ENCODE measurements around the gene CRABP1. TPM values are rescaled to one million over a fixed set of nuclear protein-coding genes. Genes with fewer than 3 reads are reported as not detected.

Gene CRABP1
- total RNA-seq, 2 donors from 2014 or later: not detected

GRCh38 chr15:78312536-78312935 is 27.6 kb upstream of the CRABP1 start:
- H3K27me3 Mint-ChIP-seq: peaks cover 14% of the 10 kb centered on the region
- no peak for ATAC-seq (replicated peaks)
- no peaks in the 10 kb centered on the region for H3K36me3 Mint-ChIP-seq (ENCODE audit: low read depth)
- no peaks in the 10 kb centered on the region for H3K4me1 Mint-ChIP-seq
- no peaks in the 10 kb centered on the region for H3K9me3 Mint-ChIP-seq
- no peak overlapping the region for H3K27ac Mint-ChIP-seq
- no peak overlapping the region for H3K4me3 Mint-ChIP-seq

GRCh38 chr15:78312957-78313356 is 27.2 kb upstream of the CRABP1 start:
- Mint-ChIP-seq H3K9me3 (no peaks in the 10 kb centered on the region), H3K4me1 (no peaks in the 10 kb centered on the region), H3K27me3 (peaks cover 13% of the 10 kb centered on the region), H3K4me3 (no peak overlapping the region), H3K36me3 (ENCODE audit: low read depth) (no peaks in the 10 kb centered on the region), H3K27ac (no peak overlapping the region)
- ATAC-seq (replicated peaks): no peak

GRCh38 chr15:78313383-78313782 is 26.8 kb upstream of the CRABP1 start:
- no peaks in the 10 kb centered on the region for H3K9me3 Mint-ChIP-seq
- H3K4me3 Mint-ChIP-seq: no peak overlapping the region
- H3K4me1 Mint-ChIP-seq: no peaks in the 10 kb centered on the region
- no peak overlapping the region for H3K27ac Mint-ChIP-seq
- peaks cover 11% of the 10 kb centered on the region for H3K27me3 Mint-ChIP-seq
- ATAC-seq (replicated peaks): no peak
- no peaks in the 10 kb centered on the region for H3K36me3 Mint-ChIP-seq (ENCODE audit: low read depth)

GRCh38 chr15:78314181-78314581 is 26.0 kb upstream of the CRABP1 start:
- no peaks in the 10 kb centered on the region for H3K36me3 Mint-ChIP-seq (ENCODE audit: low read depth)

GRCh38 chr15:78315686-78316282 is 24.4 kb upstream of the CRABP1 start:
- H3K9me3 Mint-ChIP-seq: no peaks in the 10 kb centered on the region
- H3K4me3 Mint-ChIP-seq: no peak overlapping the region
- H3K27ac Mint-ChIP-seq: no peak overlapping the region
- no peak for ATAC-seq (replicated peaks)
- H3K4me1 Mint-ChIP-seq: no peaks in the 10 kb centered on the region
- no peaks in the 10 kb centered on the region for H3K36me3 Mint-ChIP-seq (ENCODE audit: low read depth)
- H3K27me3 Mint-ChIP-seq: peaks cover 8% of the 10 kb centered on the region

More at GRCh38 chr15:78314181-78314581, 26.0 kb upstream of the CRABP1 start:
- no peak for ATAC-seq (replicated peaks)
- H3K27me3 Mint-ChIP-seq: peaks cover 11% of the 10 kb centered on the region
- no peak overlapping the region for H3K4me3 Mint-ChIP-seq
- no peaks in the 10 kb centered on the region for H3K4me1 Mint-ChIP-seq
- no peaks in the 10 kb centered on the region for H3K9me3 Mint-ChIP-seq
- H3K27ac Mint-ChIP-seq: no peak overlapping the region

GRCh38 chr15:78316283-78317083 is 23.7 kb upstream of the CRABP1 start:
- H3K4me1 Mint-ChIP-seq: no peaks in the 10 kb centered on the region
- H3K4me3 Mint-ChIP-seq: no peak overlapping the region
- no peaks in the 10 kb centered on the region for H3K36me3 Mint-ChIP-seq (ENCODE audit: low read depth)
- peaks cover 8% of the 10 kb centered on the region for H3K27me3 Mint-ChIP-seq
- H3K9me3 Mint-ChIP-seq: no peaks in the 10 kb centered on the region
- ATAC-seq (replicated peaks): no peak
- H3K27ac Mint-ChIP-seq: no peak overlapping the region

GRCh38 chr15:78317145-78317836 is 22.9 kb upstream of the CRABP1 start:
- no peak overlapping the region for H3K27ac Mint-ChIP-seq
- no peak overlapping the region for H3K4me3 Mint-ChIP-seq
- no peaks in the 10 kb centered on the region for H3K9me3 Mint-ChIP-seq
- H3K4me1 Mint-ChIP-seq: no peaks in the 10 kb centered on the region
- peaks cover 8% of the 10 kb centered on the region for H3K27me3 Mint-ChIP-seq
- no peak for ATAC-seq (replicated peaks)
- H3K36me3 Mint-ChIP-seq (ENCODE audit: low read depth): no peaks in the 10 kb centered on the region

- H3K27ac Mint-ChIP-seq: no peak overlapping the region
- H3K27me3 Mint-ChIP-seq: peaks cover 5% of the 10 kb centered on the region
- no peak for ATAC-seq (replicated peaks)
- no peaks in the 10 kb centered on the region for H3K36me3 Mint-ChIP-seq (ENCODE audit: low read depth)
- H3K4me1 Mint-ChIP-seq: no peaks in the 10 kb centered on the region
- H3K4me3 Mint-ChIP-seq: no peak overlapping the region
- H3K9me3 Mint-ChIP-seq: no peaks in the 10 kb centered on the region
Measured at GRCh38 chr15:78319588-78319987, 20.6 kb upstream of the CRABP1 start.

GRCh38 chr15:78320183-78320582 is 20.0 kb upstream of the CRABP1 start:
- no peak for ATAC-seq (replicated peaks)
- Mint-ChIP-seq H3K4me1 (no peaks in the 10 kb centered on the region), H3K9me3 (no peaks in the 10 kb centered on the region), H3K4me3 (no peak overlapping the region), H3K27ac (no peak overlapping the region), H3K36me3 (ENCODE audit: low read depth) (no peaks in the 10 kb centered on the region), H3K27me3 (peaks cover 5% of the 10 kb centered on the region)

GRCh38 chr15:78321041-78321570 is 19.0 kb upstream of the CRABP1 start:
- H3K27me3 Mint-ChIP-seq: peaks cover 5% of the 10 kb centered on the region
- no peaks in the 10 kb centered on the region for H3K9me3 Mint-ChIP-seq
- H3K36me3 Mint-ChIP-seq (ENCODE audit: low read depth): no peaks in the 10 kb centered on the region
- no peak overlapping the region for H3K4me3 Mint-ChIP-seq
- H3K4me1 Mint-ChIP-seq: no peaks in the 10 kb centered on the region
- ATAC-seq (replicated peaks): no peak
- no peak overlapping the region for H3K27ac Mint-ChIP-seq

- H3K9me3 Mint-ChIP-seq: no peaks in the 10 kb centered on the region
- no peak for ATAC-seq (replicated peaks)
- H3K36me3 Mint-ChIP-seq (ENCODE audit: low read depth): no peaks in the 10 kb centered on the region
- H3K27ac Mint-ChIP-seq: no peak overlapping the region
- peaks cover 5% of the 10 kb centered on the region for H3K27me3 Mint-ChIP-seq
- no peak overlapping the region for H3K4me3 Mint-ChIP-seq
- no peaks in the 10 kb centered on the region for H3K4me1 Mint-ChIP-seq
Measured at GRCh38 chr15:78321786-78322185, 18.4 kb upstream of the CRABP1 start.

GRCh38 chr15:78322243-78322642 is 17.9 kb upstream of the CRABP1 start:
- H3K27ac Mint-ChIP-seq: no peak overlapping the region
- no peaks in the 10 kb centered on the region for H3K9me3 Mint-ChIP-seq
- no peak for ATAC-seq (replicated peaks)
- peaks cover 4% of the 10 kb centered on the region for H3K27me3 Mint-ChIP-seq
- H3K36me3 Mint-ChIP-seq (ENCODE audit: low read depth): no peaks in the 10 kb centered on the region
- no peaks in the 10 kb centered on the region for H3K4me1 Mint-ChIP-seq
- H3K4me3 Mint-ChIP-seq: no peak overlapping the region

- H3K27ac Mint-ChIP-seq: no peak overlapping the region
- H3K4me1 Mint-ChIP-seq: no peaks in the 10 kb centered on the region
Measured at GRCh38 chr15:78322724-78323521, 17.2 kb upstream of the CRABP1 start.

GRCh38 chr15:78323693-78324092 is 16.5 kb upstream of the CRABP1 start:
- Mint-ChIP-seq H3K36me3 (ENCODE audit: low read depth) (no peaks in the 10 kb centered on the region), H3K27ac (no peak overlapping the region), H3K4me1 (no peaks in the 10 kb centered on the region), H3K9me3 (no peaks in the 10 kb centered on the region), H3K27me3 (no peaks in the 10 kb centered on the region), H3K4me3 (no peak overlapping the region)
- no peak for ATAC-seq (replicated peaks)

More at GRCh38 chr15:78322724-78323521, 17.2 kb upstream of the CRABP1 start:
- H3K27me3 Mint-ChIP-seq: no peaks in the 10 kb centered on the region
- no peaks in the 10 kb centered on the region for H3K36me3 Mint-ChIP-seq (ENCODE audit: low read depth)
- ATAC-seq (replicated peaks): no peak
- no peak overlapping the region for H3K4me3 Mint-ChIP-seq
- H3K9me3 Mint-ChIP-seq: no peaks in the 10 kb centered on the region

Measured in activated T-helper 17 cell treated with anti-CD3 and anti-CD28 coated beads, Interleukin-2, amount 50 U/mL, for 72 hours (primary cell).